ENCODE data around the gene POU4F1.

GRCh38 chr13:78593652-78594455 lies 9.5 kb downstream of the POU4F1 start:
- TF ChIP-seq POLR2AphosphoS5 (IDR thresholded peaks at IDR 0.05; ENCODE audit: borderline replicate concordance, low read depth, low read length) (no peak), EZH2 (IDR thresholded peaks at IDR 0.05) (no peak)
